ENCODE data around the gene FAM83B. TPM values are rescaled to one million over a fixed set of nuclear protein-coding genes. Genes with fewer than 3 reads are reported as not detected.
"Not testable (repeated sequence)": the region's sequence is repeated elsewhere in the genome, so short reads cannot be mapped to it uniquely, and the experiment has no call there.

The FAM83B gene
- total RNA-seq, 1 donor from 2014 or later = 3.6 TPM

DNA sequence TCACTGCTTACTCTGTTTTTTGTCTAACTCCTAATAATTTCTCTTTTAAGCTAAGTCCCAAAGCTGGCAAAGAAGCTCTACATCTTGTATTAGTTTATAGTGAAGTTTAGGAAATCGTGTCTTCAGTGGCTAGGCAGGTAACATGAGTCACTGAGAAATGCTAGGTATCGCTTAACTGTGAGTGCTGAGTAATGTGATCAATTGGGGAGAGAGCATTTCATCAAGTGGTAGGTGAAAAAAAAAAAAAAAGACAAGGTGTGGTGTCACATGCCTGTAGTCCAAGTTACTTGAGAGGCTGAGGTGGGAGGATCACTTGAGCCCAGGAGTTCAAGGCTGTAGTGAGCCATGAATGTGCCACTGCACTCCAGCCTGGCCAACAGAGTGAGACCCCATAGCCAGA is 125.3 kb downstream of the FAM83B start:
- no peak for DNase-seq (ENCODE audit: low spot score)

DNA sequence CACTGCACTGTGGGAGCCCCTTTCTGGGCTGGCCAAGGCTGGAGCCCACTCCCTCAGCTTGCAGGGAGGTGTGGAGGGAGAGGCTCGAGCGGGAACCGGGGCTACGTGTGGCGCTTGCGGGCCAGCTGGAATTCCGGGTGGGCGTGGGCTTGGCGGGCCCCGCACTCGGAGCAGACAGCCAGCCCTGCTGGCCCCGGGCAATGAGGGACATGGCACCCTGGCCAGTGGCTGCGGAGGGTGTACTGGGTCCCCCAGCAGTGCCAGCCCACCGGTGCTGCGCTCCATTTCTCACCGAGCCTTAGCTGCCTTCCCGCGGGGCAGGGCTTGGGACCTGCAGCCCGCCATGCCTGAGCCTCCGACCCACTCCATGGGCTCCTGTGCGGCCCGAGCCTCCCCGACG is 132.6 kb downstream of the FAM83B start:
- DNase-seq (ENCODE audit: low spot score) = not testable (repeated sequence)

DNA sequence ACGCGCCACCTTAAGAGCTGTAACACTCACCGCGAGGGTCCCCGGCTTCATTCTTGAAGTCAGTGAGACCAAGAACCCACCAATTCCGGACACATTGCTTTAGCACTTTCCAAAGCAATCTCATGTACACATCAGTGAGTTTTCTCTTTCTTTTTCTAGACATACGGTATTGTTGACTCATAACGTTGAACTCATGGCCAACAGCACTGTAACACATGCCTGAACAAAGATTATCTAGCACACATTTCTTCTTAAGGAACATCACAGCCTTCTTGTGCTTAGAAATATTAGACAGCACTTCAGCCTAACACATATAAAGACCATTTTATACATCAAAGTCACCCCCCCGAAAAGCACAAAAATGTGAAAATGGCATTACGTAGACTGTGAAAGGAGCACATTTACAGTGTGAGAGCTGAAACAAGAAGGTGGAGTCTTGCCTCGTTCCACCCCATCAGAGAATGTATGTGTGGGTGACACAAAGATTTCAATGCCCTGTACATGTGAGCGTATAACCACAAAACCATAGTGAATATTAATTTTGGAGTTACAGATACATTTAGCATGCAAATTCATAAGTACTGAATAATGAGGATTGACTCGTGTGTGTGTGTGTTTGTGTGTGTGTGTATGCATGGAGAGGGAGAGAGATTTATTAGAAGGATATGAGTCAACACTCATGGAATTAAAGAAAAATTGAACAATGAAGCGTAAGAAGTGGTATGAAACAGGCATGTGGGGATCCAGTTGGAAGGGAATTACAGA is 134.1 kb downstream of the FAM83B start:
- DNase-seq (ENCODE audit: low spot score) = no peak

DNA sequence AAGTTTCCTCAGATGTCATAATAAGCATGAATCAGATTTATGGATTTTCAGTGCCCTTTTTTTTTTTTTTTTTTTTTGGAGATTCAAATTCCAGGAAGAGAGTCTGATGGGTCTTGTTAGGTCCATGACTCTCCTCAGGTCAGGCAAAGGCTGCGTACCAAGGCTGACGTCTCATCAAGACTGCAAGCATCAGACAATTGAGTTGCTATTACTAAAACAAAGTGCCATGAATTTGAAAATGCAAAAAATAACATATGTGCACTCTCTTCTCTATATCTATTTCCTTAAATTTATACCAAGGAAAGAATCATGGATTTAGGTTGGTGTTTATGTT is 134.7 kb downstream of the FAM83B start:
- DNase-seq (ENCODE audit: low spot score) = no peak

DNA sequence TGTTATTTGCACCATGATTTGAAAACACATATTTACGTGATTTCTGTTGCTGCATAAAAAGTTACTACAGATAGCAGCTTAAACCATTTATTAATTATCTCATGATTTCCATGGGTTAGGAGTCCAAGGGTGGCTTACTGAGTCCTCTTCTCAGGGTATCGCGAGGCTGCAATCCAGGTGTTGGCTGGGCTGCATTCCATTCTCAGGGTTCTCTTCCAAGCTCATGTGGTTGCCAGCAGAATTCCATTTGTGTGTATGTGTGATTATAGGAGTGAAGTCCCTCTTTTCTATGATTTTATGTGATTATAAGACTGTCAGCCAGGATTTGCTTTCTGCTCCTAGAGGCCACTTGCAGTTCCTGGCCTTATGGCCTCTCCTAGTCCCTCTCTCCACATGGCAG is 135.1 kb downstream of the FAM83B start:
- DNase-seq (ENCODE audit: low spot score) = no peak

DNA sequence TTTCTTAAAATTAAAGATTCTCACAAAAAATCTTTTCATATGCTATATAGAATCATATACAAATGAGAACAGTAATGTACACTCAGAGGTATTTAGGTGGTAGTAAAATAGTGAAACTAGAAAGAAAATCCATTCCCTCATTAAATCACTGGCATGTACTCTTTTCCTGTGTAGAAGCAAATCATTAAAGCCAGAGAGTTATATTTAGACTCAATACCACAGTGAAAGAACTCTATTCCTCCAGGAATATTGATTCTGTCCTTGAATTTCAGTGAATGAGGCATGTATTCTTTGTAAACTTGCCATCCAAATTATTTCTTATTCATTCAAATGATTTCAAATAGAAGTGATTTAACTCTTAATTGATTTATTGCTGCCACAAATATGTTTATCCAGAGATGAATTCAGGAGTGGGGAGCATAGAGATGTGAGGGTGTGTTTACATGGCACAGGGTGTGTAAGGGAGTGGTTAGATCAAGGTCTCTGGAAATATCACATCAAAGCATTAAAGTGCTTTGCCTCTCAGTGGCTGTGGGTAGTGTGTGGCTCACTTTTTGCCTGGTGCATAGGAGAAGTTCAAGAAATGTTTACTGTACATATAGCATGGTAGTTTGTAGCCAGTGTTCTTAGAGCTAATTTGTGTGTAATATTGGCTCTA is 141.2 kb downstream of the FAM83B start:
- DNase-seq (ENCODE audit: low spot score) = no peak

DNA sequence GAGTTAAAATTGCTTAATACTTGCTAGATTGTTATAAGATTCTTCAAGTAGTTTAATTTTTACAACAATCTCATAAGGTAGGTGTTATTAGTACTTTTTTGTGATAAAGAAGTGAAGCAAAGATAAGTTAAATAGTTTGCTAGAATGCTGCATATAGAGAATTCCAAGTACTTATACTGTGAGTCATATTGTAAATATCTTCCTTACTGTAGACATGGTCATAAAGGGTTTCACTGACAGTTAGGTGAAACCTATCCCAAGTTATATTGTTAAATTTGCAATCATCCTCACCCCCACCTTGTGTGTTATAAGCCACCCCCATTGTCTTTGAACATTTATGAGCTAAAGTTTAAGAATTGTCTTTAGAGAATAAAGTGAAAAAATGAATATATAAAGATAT is 142.0 kb downstream of the FAM83B start:
- no peak for DNase-seq (ENCODE audit: low spot score)

DNA sequence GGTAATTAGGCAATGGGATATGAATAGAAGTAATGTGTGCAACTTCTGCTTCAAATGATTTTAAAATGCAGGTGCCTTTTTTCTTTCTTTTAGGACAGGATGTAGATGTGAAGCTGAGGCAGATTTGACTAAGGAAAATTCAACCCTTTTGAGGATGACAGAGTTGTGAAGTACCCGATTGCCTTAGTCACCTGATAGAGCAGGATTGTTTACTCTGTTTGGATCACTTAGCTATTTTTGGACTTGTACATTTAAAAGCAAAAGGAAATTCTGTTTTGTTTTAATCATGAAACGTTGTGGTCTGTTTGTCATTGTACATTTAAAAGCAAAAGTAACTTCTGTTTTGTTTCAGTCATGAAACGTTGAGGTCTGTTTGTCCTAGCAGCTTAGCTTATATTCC is 143.4 kb downstream of the FAM83B start:
- DNase-seq (ENCODE audit: low spot score) = no peak

All from umbilical cord (tissue), 2 donors.